SKM-1 (cell line): ENCODE results near the gene HTR3D.
"Not testable (repeated sequence)": the region's sequence is repeated elsewhere in the genome, so short reads cannot be mapped to it uniquely, and the experiment has no call there.

Source experiments
- DNase-seq: peaks from one replicate; lab custom pipeline; 2025; ENCODE audit not compliant: unreplicated experiment; lab: John Stamatoyannopoulos, UW

The HTR3D gene

DNA sequence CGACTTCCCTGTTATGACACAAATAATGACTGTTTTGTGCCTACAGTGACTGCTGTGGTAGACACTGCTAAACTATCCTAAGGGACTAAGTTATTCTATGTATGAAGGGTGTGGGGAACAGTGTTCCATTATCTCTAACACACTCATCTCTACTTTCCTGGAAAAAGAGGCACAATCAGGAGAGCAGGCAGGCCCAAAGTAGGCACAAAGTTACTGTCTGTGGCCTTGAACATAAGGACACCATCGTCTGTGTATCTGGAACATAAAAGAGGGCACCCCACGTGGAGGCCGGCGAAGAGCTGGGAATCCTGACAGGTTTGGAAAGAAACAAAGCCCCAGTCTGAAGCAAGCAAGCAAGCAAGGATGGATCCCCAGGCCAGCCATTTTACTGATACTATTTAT lies 15.4 kb upstream of the HTR3D start:
- no peak for DNase-seq

DNA sequence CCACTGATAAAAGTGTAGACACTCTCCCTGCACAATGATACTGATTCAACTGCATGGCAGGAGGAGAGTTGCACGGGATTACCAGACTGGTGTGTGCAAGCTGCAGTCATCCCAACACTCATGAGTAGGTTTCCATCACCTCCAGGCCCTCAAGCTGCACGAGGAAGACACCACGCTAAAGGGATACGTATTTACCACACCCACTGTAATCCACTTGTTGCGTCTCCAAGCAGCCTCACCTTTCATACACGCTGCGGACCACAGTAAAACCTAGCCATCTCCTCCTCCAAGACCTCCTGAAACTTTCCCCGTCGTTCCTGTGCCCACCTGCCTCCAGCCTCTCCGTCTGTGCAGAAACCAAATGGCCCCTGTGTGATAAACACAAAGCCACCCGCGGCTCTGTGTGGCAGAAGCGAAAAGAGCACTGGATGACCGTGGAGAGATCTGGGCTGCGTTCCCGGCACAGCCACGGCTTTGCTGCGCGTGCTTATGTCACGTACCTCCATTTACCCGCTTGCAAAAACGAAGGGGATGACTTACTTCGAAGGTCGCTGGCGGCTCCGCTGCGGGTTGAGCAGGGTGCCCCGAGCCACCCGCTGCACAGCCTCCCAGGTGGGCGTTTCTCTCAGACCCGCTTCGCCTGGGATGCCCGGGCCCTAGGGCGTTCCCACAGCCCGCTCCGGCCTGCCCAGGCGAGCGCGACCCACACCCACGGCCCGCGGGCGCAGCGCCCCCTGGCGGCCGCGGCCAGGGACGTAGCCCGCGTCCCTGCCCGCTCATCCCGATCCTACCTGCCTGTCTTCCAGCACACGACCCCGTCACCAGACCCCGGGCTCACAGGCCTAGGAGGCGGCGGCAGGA lies 14.5 kb upstream of the HTR3D start:
- DNase-seq: no peak

DNA sequence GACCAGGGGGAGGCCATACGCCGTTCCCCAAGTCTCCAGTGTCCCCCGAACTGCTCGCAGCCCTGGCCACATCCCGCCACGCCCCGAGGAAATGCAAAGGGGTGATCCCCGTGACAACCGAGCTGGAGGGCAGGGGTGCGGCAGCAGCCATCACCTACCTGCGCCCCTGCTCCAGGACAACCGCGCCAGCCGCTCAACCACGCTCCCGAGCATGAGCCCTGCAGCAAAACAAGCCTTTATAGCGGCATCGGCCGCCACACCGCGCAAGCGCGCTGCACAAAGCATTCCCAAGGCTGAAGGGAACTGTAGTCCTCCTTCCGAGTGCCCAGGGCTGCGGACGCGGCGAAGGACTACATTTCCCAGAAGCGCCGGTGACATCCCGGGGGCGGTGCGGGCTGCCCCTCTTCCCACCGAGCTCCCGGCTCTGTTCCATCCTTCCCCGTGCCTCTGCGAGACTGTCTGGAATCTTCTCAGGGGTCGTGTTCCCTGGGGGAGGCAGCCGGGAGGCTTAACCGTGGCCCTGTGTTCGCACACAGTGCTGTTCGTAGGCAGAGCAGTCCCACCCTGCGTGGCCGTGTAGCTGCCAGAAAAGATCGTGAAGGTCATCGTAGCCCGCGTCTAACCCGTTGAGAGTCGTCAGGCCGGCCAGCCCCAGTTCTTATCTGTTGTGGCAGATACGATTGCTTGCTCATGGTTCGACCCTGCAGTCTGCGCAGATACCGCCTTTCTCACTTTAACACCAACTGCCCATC lies 13.7 kb upstream of the HTR3D start, which contains the start of gene ABCC5:
Gene ABCC5 (minus strand): TSS at position 213 of the 752 bp plus-strand sequence. CDS start 3,492 bp downstream, outside the sequence.
- peak; percentile 83 for DNase-seq

DNA sequence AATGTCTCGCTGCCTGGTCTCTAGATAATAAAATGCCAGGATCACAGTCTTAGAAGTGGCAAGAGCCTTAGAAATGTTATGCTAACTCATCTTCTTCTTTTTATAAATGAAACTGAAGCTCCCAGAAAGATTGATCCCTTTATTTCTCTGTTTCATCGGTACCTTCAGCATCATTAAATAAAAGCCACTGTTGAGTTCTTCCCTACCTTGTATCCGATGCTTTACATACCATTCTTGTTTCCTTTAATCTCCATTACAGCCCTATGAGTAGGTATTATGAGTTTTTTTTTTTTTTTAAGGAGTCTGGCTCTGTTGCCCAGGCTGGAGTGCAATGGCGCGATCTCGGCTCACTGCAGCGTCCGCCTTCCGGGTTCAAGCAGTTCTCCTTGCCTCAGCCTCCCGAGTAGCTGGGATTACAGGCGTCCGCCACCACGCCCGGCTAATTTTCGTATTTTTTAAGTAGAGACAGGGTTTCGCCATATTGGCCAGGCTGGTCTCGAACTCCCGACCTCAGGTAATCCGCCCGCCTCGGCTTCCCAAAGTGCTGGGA lies 13.0 kb upstream of the HTR3D start:
- no peak for DNase-seq

DNA sequence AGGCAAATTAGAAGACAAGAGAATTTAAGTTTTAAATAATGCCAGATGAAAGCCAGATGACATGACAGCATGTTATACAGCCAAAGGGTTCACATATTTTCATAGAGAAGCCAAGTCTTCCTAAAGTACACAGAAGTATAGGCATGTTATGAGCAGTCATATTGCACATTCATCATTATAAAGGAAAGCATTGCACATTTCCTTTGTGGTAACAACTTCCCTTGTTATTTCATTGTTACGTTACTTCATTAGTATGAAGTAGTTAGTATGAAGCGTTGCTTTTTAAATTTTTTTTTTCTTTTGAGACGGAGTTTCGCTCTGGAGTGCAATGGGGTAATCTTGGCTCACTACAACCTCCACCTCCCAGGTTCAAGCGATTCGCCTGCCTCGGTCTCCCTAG lies 9.2 kb upstream of the HTR3D start:
- DNase-seq: peak; percentile 21

DNA sequence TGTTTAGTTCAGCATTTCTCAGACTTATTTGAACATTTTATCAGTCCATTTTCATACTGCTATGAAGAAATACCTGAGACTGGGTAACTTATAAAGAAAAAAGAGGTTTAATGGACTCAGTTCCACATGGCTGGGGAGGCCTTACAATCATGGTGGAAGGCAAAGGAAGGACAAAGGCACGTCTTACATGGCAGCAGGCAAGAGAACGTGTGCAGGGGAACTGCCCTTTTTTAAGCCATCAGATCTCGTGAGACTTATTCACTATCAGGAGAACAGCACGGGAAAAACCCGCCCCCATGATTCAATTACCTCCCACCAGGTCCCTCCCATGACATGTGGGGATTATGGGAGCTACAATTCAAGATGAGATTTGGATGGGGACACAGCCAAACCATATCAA lies 6.3 kb upstream of the HTR3D start:
- not testable (repeated sequence) for DNase-seq

DNA sequence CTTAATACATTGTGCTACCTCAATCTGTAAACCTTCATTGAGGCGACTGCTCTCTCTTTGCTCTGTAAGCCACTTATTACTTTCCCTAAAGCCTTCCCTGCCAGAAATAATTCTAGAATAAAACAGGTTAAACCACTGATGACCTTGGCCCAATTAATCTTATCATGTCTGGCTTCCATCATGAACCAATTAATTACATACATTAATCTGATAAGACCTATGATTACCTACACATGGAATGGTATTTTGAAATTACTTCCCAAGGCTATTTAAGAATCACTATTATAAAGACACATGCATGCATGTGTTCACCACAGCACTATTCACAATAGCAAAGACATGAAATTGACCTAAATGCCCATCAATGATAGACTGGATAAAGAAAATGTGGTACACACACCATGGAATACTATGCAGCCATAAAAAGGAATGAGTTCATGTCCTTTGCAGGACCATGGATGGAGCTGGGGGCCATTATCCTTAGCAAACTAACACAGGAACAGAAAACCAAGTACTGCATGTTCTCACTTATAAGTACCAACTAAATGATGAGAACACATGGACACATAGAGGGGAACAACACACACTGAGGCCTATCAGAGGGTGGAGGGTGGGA lies 3.2 kb upstream of the HTR3D start:
- DNase-seq: not testable (repeated sequence)

DNA sequence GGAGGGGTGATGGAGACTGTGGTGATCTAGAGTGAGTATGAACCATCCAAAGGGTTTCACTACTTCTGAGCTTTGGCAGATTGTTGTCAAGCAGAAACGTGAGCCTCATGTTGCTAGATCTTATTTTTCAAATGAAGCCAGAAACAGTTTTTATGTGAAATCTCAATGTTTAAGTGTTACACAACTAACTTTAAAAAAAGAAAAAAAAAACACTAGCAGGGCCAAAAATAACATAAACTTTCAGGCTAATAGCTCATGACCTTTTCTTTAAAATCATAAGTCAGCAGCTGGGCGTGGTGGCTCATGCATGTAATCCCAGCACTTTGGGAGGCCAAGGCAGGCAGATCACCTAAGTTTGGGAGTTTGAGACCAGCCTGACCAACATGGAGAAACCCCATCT lies 2.1 kb upstream of the HTR3D start:
- no peak for DNase-seq

DNA sequence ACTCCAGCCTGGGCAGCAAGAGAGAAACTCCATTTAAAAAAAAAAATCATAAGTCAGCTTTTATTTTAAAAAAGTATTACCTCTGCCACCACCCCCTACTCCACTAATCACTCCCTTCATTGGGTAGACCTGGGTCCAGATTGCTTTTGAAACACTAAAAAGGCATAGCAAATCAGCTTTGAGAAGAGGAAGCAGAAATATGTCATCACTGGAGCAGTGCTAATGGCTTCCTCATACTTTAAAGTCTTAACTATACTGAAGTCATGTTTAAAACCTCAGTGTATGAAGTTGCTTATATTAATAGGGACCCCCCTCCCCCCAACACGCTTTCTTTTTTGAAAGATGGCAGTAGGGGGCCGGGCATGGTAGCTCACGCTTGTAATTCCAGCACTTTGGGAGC lies 1.0 kb upstream of the HTR3D start:
- DNase-seq: no peak

DNA sequence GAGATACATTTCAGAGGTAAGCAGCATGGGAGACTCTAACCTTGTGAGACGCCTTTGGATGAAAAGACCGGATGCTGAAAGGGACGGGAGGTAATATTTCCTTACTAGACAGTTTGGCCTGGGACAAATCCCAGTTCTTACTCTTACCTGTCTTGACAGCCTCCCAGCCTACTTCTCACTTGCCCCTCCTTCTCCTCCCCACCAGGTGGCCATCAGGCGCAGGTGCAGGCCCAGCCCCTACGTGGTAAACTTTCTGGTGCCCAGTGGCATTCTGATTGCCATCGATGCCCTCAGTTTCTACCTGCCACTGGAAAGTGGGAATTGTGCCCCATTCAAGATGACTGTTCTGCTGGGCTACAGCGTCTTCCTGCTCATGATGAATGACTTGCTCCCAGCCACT lies 6.3 kb downstream of the HTR3D start:
- DNase-seq: no peak

DNA sequence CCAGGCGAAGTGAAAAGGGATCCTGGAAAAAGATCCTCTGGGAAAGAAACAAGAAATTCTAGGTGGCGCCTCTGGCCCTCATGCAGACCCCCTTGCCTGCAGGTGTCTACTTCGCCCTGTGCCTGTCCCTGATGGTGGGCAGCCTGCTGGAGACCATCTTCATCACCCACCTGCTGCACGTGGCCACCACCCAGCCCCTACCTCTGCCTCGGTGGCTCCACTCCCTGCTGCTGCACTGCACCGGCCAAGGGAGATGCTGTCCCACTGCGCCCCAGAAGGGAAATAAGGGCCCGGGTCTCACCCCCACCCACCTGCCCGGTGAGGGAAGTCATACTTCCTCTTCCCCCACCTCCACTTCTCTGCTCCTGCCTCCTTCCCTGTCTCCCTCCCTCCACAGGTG lies 6.8 kb downstream of the HTR3D start:
- not testable (repeated sequence) for DNase-seq

DNA sequence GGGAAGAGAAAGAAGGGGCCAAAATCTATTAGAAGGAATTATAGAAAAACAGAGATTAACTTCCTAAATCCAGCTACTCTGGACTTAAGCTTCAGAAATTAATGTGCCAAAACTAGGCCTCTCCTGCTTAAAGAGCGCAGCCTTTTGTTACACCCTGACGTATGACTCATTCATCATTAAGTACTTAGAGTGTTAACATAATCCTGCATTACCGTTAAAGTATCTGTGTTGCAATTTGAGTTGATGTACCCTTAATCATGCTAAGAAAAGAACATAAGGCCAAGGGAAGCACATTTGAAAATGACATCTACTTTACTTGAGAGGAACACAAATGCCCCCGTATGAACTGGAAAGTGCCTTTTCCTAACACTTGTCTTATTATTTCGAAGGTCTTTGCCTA lies 7.9 kb downstream of the HTR3D start:
- no peak for DNase-seq

DNA sequence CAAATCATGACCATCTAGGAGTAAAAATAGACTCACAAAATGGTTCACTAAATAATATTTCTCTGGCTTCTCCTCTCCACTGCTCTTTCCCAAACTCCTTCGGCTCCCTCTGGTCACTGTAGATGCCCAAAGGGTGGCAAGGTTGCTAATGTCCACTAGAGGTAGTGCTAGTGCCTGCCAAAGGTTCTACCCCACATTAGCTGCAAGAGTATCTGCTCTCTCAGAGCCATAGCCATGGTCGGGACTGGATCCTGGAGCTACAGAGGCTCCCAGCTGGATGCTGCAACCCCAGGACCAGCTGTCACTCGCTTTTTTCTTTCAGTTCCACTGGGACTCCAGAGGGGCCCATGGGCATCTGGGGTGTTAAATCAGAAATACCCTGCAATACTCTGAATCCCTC lies 8.5 kb downstream of the HTR3D start:
- DNase-seq: no peak

DNA sequence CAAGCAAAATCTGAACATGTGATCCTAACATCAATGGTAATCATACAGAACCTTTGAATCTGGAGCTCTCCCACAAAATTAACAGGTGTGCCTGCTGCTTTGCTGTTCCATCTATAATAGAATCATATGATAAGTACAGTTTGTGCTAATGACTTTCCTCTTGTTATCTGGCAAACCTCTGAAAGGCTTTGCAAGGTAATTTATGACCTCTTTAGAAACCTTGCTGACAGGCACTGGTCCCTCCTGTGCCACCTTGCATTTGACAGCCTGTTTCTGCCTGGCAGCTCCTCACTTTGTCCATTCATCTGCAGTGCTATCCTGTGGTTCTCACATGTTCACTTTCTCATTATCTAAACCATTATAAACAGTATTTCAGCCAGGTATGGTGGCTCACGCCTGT lies 11.1 kb downstream of the HTR3D start:
- DNase-seq: no peak

DNA sequence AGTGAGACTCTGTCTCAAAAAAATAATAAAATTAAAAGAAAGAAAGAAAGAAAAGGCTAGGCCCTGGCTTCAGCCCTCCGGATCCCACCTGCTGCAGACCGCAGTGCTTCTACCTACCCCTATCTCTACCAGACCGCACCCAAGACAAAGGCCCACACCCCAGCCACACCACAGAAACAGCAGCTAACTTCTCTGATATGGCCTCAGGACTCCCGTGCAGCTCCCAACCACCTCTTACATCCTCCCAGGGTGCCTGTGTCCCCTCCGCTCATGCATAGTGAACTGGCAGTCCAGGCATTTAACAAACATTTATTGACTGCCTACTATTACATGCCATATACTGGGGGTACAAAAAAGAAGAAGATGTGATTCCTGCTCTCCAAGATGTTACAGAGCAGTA lies 14.5 kb downstream of the HTR3D start:
- no peak for DNase-seq

DNA sequence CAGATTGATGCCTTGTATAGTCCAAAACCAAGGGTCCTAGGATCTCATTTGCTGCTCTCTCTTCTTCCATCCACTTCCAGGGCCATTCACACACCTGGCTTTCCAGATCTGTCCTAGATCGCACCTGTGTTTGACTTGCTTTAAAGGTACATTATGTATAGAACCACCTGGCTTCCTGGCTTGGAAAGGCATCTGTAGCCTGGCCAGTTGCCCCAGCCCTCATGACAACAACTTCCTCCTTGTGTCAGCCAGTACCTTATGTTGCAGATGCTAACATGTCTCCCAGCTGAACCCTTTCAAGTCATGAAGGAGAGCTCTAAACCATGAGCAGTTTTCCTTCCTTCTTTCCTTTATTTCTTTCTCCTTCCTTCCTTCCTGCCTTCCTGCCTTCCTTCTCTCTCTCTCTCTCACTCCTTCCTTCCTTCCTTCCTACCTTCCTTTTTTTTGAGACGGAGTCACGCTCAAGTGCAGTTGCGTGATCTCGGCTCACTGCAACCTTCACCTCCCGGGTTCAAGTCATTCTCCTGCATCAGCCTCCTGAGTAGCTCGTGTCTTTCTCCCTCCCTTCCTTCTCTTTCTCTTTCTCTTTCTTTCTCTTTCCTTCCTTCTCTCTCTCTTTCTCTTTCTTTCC lies 18.8 kb downstream of the HTR3D start:
- no peak for DNase-seq

DNA sequence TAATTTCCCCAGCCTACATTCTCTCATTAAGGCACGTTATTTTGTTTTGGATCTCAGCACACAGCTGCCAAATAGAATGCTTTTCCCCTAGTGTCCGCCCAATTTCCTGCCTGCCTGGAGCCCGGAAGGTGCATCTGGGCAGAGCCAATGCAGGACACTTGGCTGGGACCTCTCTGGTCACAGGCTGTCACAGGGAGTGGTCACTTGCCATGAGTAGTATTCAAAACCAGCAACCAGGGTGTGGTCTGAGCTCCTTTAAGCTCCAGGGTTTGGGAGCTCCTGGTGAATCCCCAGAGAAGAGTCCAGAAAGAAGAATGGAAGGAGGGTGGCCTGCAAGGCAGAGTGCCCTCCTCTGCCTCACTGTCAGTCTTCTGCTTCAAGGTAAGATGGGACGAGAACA lies 21.2 kb downstream of the HTR3D start, which contains the start of gene HTR3C:
Gene HTR3C (plus strand): TSS at position 281 of the 400 bp plus-strand sequence. CDS start 34 bp downstream, at position 315.
- DNase-seq: no peak

DNA sequence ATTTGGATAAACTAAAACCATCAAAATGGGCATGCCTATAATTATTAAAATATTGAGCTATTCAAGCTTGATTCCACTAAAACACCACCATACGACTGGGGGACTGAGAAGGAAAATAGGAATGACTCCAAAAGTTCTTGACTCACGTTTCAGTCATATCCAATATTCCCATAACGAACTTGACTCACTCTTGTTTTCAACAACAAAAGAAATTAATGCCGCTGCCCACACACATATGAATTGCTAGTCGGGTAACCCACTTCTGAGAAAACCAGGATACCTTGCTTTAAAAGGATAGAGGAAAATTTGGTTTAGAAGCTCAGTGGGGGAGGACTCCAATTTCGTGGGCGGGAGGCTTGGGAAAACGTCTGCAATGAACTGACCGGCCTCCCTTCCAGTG lies 26.5 kb downstream of the HTR3D start:
- DNase-seq: no peak

DNA sequence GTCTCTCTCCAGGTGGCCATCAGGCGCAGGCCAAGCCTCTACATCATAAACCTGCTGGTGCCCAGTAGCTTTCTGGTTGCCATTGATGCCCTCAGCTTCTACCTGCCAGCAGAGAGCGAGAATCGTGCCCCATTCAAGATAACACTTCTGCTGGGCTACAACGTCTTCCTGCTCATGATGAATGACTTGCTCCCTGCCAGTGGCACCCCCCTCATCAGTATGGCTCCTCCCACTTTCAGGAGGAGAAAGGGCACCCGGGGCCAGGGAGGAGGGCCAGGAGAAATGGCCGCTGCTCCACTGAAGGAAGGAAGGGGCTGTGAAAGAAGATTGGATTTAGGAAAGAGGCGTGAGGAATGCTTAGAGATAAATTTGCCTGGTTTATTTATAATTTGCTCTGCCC lies 27.9 kb downstream of the HTR3D start:
- no peak for DNase-seq

DNA sequence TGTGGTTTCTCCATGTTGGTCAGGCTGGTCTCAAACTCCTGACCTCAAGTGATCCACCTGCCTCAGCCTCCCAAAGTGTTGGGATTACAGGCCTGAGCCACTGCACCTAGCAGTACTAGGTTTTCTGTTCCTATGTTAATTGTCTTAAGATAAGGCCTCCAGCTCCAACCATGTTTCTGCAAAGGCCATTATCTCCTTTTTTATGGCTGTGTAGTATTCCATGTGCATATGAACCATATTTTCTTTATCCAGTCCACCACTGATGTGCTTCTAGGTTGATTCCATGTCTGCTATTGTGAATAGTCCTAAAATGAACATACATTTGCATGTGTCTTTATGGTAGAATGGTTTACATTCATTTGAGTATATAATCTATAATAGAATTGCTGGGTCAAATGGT lies 31.1 kb downstream of the HTR3D start:
- DNase-seq: no peak

DNA sequence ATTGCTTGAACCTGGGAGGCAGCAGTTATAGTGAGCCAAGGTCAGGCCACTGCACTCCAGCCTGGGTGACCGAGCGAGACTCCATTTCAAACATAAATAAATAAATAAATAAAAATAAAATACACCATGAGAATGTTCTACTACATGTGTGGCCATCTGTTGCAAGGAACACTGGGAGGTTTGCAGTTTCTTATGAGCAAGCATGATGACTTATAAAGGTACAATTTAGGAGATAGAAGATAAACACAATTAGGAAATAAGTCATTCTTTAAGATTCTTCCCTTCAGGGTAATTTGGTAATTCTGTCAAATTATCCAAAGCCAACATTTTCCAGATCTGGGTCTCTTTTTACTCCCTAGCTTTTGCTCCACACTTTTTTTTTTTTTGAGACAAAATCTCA lies 34.7 kb downstream of the HTR3D start:
- DNase-seq: no peak
